Measurements from ENCODE around the gene ZFP36L2.

ZFP36L2 gene

DNA sequence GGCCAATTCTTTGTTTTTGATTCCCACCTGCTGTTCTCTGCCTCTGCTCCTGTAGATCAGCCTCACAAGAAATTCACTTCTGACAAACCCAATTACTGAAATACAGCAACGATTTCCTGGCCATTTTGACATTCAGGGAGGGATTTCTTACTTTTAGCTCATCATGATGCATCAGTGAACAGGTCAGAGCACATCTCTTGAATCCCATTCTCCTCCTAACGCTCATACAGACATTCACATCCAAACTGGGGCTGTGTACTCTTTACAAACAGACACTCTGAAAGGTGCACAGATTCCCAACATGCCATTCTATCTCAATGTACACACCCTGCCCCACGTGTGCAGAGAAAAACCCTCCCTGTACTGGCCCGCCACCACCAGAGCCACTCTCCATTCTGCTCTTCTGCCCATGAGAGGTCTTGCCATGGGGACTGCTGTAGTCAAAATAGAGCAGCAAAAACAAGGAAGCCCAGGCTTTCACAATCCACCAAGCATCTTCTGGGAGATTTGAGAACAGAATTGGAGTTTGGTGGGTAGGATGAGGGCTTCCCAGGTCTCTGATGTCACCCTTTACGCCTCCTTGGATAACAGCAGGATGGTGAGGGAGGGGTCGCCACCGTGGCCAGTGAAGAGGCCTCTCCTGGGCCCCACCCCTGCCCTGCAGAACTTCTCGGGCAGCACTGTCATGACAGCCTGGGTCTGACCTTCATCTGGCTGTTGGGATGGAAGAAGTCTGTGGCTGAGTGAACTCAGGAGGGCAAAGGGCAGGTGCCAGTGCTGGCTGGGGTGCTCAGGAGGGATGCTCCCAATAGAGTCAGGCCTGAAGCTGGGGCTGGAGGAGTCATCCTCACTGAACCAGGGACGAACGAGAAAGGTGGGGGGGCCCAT lies 41.9 kb upstream of the ZFP36L2 start:
- Histone ChIP-seq H3K9me3 (replicated peaks in 1 of 2; ENCODE audit: control insufficient read depth in 2 of 2, insufficient read depth in 1 of 2, low read depth in 1 of 2, low read length in 2 of 2) (no peaks in the 10 kb centered on the region), H4K91ac (ENCODE audit: low read depth, low read length, poor library complexity) (no peak overlapping the region), H2AFZ (ENCODE audit: low read length) (no peak overlapping the region), H3K18ac (ENCODE audit: low read length) (no peak overlapping the region), H2BK5ac (ENCODE audit: low read length) (no peak overlapping the region), H3K4me1 (ENCODE audit: control insufficient read depth in 2 of 2, insufficient read depth in 1 of 2, low read depth in 1 of 2, low read length in 2 of 2) (peaks cover 6 to 18% of the 10 kb centered on the region in 2 donors), H2AK5ac (ENCODE audit: low read depth, low read length) (no peak overlapping the region), H3K14ac (ENCODE audit: low read length) (no peak overlapping the region), H2BK12ac (ENCODE audit: low read length) (no peak overlapping the region), H3K23ac (ENCODE audit: low read depth, low read length, poor library complexity) (no peak overlapping the region), H3K9ac (ENCODE audit: low read depth, low read length, poor library complexity) (no peak overlapping the region), H3K4me3 (ENCODE audit: low read length in 2 of 2) (no peak overlapping the region), H2BK15ac (ENCODE audit: low read length) (no peak overlapping the region), H4K8ac (ENCODE audit: low read depth, low read length) (no peak overlapping the region), H3K4me2 (ENCODE audit: insufficient read depth, low read length, poor library complexity, severe bottlenecking) (no peak overlapping the region), H3K79me1 (ENCODE audit: low read depth, low read length) (no peaks in the 10 kb centered on the region), H3K4ac (ENCODE audit: low read length) (no peak overlapping the region), H3K27me3 (ENCODE audit: control insufficient read depth in 3 of 3, insufficient read depth in 3 of 3, low read depth in 1 of 3, low read length in 3 of 3) (no peaks in the 10 kb centered on the region), H3K27ac (replicated peaks; ENCODE audit: low read length) (no peak overlapping the region), H2BK120ac (ENCODE audit: low read depth, low read length) (no peak overlapping the region), H3K36me3 (replicated peaks in 1 of 2; ENCODE audit: control insufficient read depth in 2 of 2, insufficient read depth in 2 of 2, low read length in 2 of 2) (no peaks in the 10 kb centered on the region)
- DNase-seq (ENCODE audit: low spot score) = no peak
- no CpG with 5 or more reads among the region's 10 CpGs for WGBS, 2 donors (ENCODE audit: extremely low coverage in 2 of 2, insufficient read length in 2 of 2, insufficient replicate concordance in 1 of 2)

DNA sequence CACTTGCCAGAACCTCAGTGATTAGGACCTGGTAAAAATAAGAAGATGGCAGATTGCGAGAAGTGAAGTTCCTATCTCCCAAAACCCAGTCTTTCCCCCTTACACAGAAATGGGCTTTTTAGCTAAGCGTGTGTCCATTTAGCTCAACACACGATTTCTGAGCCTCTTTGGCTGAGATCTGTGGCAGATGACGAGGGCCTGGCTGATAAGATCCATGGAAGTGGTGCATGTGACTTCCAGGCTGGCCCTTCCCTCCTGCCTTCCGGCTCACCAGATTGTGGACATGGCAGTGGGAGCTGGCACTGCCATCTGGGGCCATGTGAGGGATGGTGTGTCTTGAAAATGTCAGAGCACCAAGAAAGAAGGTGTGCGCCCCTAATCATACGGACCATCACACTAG lies 41.0 kb upstream of the ZFP36L2 start:
- H3K14ac ChIP-seq (ENCODE audit: low read length) = no peak overlapping the region
- H3K36me3 ChIP-seq (replicated peaks in 1 of 2; ENCODE audit: control insufficient read depth in 2 of 2, insufficient read depth in 2 of 2, low read length in 2 of 2) = no peaks in the 10 kb centered on the region
- H3K27me3 ChIP-seq (ENCODE audit: control insufficient read depth in 3 of 3, insufficient read depth in 3 of 3, low read depth in 1 of 3, low read length in 3 of 3) = no peaks in the 10 kb centered on the region
- no peak overlapping the region for H2BK5ac ChIP-seq (ENCODE audit: low read length)
- H3K18ac ChIP-seq (ENCODE audit: low read length) = no peak overlapping the region
- no peak overlapping the region for H2BK120ac ChIP-seq (ENCODE audit: low read depth, low read length)
- no peak overlapping the region for H3K27ac ChIP-seq (replicated peaks; ENCODE audit: low read length)
- H3K4me2 ChIP-seq (ENCODE audit: insufficient read depth, low read length, poor library complexity, severe bottlenecking) = no peak overlapping the region
- H3K4ac ChIP-seq (ENCODE audit: low read length) = no peak overlapping the region
- no peaks in the 10 kb centered on the region for H3K79me1 ChIP-seq (ENCODE audit: low read depth, low read length)
- peaks cover 6 to 18% of the 10 kb centered on the region in 2 donors for H3K4me1 ChIP-seq (ENCODE audit: control insufficient read depth in 2 of 2, insufficient read depth in 1 of 2, low read depth in 1 of 2, low read length in 2 of 2)
- H2BK15ac ChIP-seq (ENCODE audit: low read length) = no peak overlapping the region
- H4K91ac ChIP-seq (ENCODE audit: low read depth, low read length, poor library complexity) = no peak overlapping the region
- no peak for DNase-seq (ENCODE audit: low spot score)
- H3K4me3 ChIP-seq (ENCODE audit: low read length in 2 of 2) = no peak overlapping the region
- H2BK12ac ChIP-seq (ENCODE audit: low read length) = no peak overlapping the region
- WGBS, 2 donors (ENCODE audit: extremely low coverage in 2 of 2, insufficient read length in 2 of 2, insufficient replicate concordance in 1 of 2) = no CpG with 5 or more reads among the region's 7 CpGs
- no peak overlapping the region for H4K8ac ChIP-seq (ENCODE audit: low read depth, low read length)
- H3K23ac ChIP-seq (ENCODE audit: low read depth, low read length, poor library complexity) = no peak overlapping the region
- no peaks in the 10 kb centered on the region for H3K9me3 ChIP-seq (replicated peaks in 1 of 2; ENCODE audit: control insufficient read depth in 2 of 2, insufficient read depth in 1 of 2, low read depth in 1 of 2, low read length in 2 of 2)
- H3K9ac ChIP-seq (ENCODE audit: low read depth, low read length, poor library complexity) = no peak overlapping the region
- no peak overlapping the region for H2AK5ac ChIP-seq (ENCODE audit: low read depth, low read length)
- H2AFZ ChIP-seq (ENCODE audit: low read length) = no peak overlapping the region

DNA sequence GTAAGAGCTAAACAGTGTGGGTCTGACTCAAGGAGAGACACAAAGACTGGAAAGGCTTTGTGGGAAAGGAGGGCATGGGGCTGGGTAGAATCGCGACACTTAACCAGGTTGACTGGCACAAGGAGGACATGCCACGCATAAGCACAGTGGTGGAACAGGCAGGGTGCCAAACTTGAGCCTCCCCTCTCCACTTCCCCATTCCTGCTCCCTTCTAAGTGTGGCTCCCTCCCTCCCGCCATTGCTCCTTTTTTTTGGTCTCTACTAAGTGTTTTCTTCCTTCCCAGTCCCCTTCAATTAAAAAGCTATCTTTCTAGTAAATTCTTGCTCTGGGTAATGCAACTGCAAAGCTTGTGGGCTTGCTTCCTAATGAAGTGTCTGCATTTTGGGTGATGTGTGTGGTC lies 40.3 kb upstream of the ZFP36L2 start:
- H2BK5ac ChIP-seq (ENCODE audit: low read length) = no peak overlapping the region
- no peak overlapping the region for H3K18ac ChIP-seq (ENCODE audit: low read length)
- H3K4ac ChIP-seq (ENCODE audit: low read length) = no peak overlapping the region
- H4K91ac ChIP-seq (ENCODE audit: low read depth, low read length, poor library complexity) = no peak overlapping the region
- H3K9me3 ChIP-seq (replicated peaks in 1 of 2; ENCODE audit: control insufficient read depth in 2 of 2, insufficient read depth in 1 of 2, low read depth in 1 of 2, low read length in 2 of 2) = no peaks in the 10 kb centered on the region
- peaks cover 6 to 18% of the 10 kb centered on the region in 2 donors for H3K4me1 ChIP-seq (ENCODE audit: control insufficient read depth in 2 of 2, insufficient read depth in 1 of 2, low read depth in 1 of 2, low read length in 2 of 2)
- H3K23ac ChIP-seq (ENCODE audit: low read depth, low read length, poor library complexity) = no peak overlapping the region
- no peak overlapping the region for H2AFZ ChIP-seq (ENCODE audit: low read length)
- no CpG with 5 or more reads among the region's 4 CpGs for WGBS, 2 donors (ENCODE audit: extremely low coverage in 2 of 2, insufficient read length in 2 of 2, insufficient replicate concordance in 1 of 2)
- no peaks in the 10 kb centered on the region for H3K79me1 ChIP-seq (ENCODE audit: low read depth, low read length)
- no peak overlapping the region for H3K4me2 ChIP-seq (ENCODE audit: insufficient read depth, low read length, poor library complexity, severe bottlenecking)
- H3K4me3 ChIP-seq (ENCODE audit: low read length in 2 of 2) = no peak overlapping the region
- H4K8ac ChIP-seq (ENCODE audit: low read depth, low read length) = no peak overlapping the region
- H3K9ac ChIP-seq (ENCODE audit: low read depth, low read length, poor library complexity) = peak overlapping the region; percentile 14
- no peak overlapping the region for H2BK15ac ChIP-seq (ENCODE audit: low read length)
- no peak overlapping the region for H3K27ac ChIP-seq (replicated peaks; ENCODE audit: low read length)
- no peaks in the 10 kb centered on the region for H3K27me3 ChIP-seq (ENCODE audit: control insufficient read depth in 3 of 3, insufficient read depth in 3 of 3, low read depth in 1 of 3, low read length in 3 of 3)
- H3K14ac ChIP-seq (ENCODE audit: low read length) = no peak overlapping the region
- DNase-seq (ENCODE audit: low spot score) = no peak
- no peak overlapping the region for H2BK12ac ChIP-seq (ENCODE audit: low read length)
- no peak overlapping the region for H2AK5ac ChIP-seq (ENCODE audit: low read depth, low read length)
- H3K36me3 ChIP-seq (replicated peaks in 1 of 2; ENCODE audit: control insufficient read depth in 2 of 2, insufficient read depth in 2 of 2, low read length in 2 of 2) = no peaks in the 10 kb centered on the region
- no peak overlapping the region for H2BK120ac ChIP-seq (ENCODE audit: low read depth, low read length)

DNA sequence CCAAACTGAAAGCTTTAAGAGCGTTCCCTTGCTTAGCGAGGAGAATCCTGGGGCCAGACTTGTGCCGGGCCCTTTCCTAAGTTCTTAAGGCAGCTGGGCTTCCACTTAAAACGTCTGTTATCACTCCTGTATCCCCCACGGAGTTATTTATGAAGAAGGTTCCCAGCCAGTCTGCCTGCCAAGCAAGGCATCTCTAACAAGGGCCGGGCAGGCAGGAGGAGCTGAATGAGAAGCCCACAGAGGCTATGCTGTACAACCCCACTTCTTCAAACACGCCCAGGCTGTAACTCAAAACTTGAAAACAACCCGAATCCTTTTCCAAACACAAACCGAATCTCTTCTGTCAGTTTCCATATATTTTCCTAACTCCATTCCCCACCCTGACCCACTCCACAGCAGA lies 39.0 kb upstream of the ZFP36L2 start:
- H3K4me1 ChIP-seq (ENCODE audit: control insufficient read depth in 2 of 2, insufficient read depth in 1 of 2, low read depth in 1 of 2, low read length in 2 of 2) = peaks cover 6 to 18% of the 10 kb centered on the region in 2 donors
- no peak overlapping the region for H4K91ac ChIP-seq (ENCODE audit: low read depth, low read length, poor library complexity)
- no peak overlapping the region for H3K27ac ChIP-seq (replicated peaks; ENCODE audit: low read length)
- no peak overlapping the region for H3K4me3 ChIP-seq (ENCODE audit: low read length in 2 of 2)
- no peak overlapping the region for H2BK12ac ChIP-seq (ENCODE audit: low read length)
- H2AK5ac ChIP-seq (ENCODE audit: low read depth, low read length) = no peak overlapping the region
- H2BK15ac ChIP-seq (ENCODE audit: low read length) = no peak overlapping the region
- no peak overlapping the region for H3K9ac ChIP-seq (ENCODE audit: low read depth, low read length, poor library complexity)
- no peak overlapping the region for H2AFZ ChIP-seq (ENCODE audit: low read length)
- no peak for DNase-seq (ENCODE audit: low spot score)
- H3K79me1 ChIP-seq (ENCODE audit: low read depth, low read length) = no peaks in the 10 kb centered on the region
- no peaks in the 10 kb centered on the region for H3K36me3 ChIP-seq (replicated peaks in 1 of 2; ENCODE audit: control insufficient read depth in 2 of 2, insufficient read depth in 2 of 2, low read length in 2 of 2)
- WGBS, 2 donors (ENCODE audit: extremely low coverage in 2 of 2, insufficient read length in 2 of 2, insufficient replicate concordance in 1 of 2) = 100% methylated on average over 1 to 2 of the region's 9 CpGs
- no peak overlapping the region for H4K8ac ChIP-seq (ENCODE audit: low read depth, low read length)
- H3K27me3 ChIP-seq (ENCODE audit: control insufficient read depth in 3 of 3, insufficient read depth in 3 of 3, low read depth in 1 of 3, low read length in 3 of 3) = no peaks in the 10 kb centered on the region
- H2BK120ac ChIP-seq (ENCODE audit: low read depth, low read length) = no peak overlapping the region
- H3K18ac ChIP-seq (ENCODE audit: low read length) = no peak overlapping the region
- no peak overlapping the region for H3K23ac ChIP-seq (ENCODE audit: low read depth, low read length, poor library complexity)
- H3K4ac ChIP-seq (ENCODE audit: low read length) = no peak overlapping the region
- no peak overlapping the region for H3K14ac ChIP-seq (ENCODE audit: low read length)
- H3K4me2 ChIP-seq (ENCODE audit: insufficient read depth, low read length, poor library complexity, severe bottlenecking) = no peak overlapping the region
- no peaks in the 10 kb centered on the region for H3K9me3 ChIP-seq (replicated peaks in 1 of 2; ENCODE audit: control insufficient read depth in 2 of 2, insufficient read depth in 1 of 2, low read depth in 1 of 2, low read length in 2 of 2)
- H2BK5ac ChIP-seq (ENCODE audit: low read length) = no peak overlapping the region
